ENCODE measurements around the gene CREB1.

CREB1 gene

DNA sequence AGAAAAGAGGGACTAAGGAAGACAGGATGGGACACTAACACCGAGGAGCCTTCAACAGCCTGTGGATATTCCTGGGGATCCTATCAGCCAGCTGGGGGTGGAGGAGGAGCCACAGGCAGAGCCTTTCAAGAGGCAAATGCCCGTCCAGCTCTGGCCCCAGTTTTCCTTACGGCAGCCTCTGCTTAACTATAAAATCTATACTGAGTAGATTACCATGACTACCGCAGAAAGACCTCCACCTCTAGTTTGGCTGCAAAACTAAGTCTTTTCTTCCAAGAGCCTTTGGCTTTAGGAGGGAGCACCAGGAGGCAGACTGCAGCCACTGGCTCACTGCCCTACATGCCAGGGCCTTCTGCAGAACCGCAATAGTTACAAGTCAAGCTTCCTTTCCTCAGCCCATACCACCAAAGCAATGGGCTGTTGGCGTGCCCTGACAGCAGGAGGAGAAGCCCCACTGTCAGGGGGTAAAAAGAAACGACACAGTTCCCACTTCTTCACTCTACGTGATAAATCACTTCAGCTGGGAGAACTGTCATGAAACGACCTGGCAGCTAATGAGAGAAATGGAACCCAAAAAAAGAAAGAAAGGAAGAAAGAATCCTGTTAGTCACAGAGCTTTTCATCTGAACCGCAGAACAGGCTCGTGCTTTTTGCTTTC lies 25.1 kb upstream of the CREB1 start:
- peak in 1 of 2 donors; percentile 36 for DNase-seq

DNA sequence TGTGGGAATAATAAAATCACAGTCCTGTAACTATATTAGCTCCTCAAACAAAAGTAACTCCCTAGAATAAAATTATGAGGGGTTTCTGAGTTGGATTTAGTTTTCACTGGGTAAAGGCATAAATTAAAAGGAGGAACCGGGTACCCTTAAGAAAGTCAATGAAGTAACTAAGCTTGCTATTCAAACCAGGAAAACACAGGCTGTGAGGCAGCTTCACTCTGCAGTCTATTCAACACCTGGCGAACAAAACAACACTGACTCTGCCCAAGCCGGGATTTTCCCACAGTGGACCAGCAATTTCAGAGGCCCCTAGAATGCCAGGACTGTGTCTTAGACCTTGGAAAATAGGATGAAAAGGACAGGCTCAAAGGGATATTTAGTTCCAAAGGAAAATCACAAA lies 24.6 kb upstream of the CREB1 start:
- DNase-seq = no peak

DNA sequence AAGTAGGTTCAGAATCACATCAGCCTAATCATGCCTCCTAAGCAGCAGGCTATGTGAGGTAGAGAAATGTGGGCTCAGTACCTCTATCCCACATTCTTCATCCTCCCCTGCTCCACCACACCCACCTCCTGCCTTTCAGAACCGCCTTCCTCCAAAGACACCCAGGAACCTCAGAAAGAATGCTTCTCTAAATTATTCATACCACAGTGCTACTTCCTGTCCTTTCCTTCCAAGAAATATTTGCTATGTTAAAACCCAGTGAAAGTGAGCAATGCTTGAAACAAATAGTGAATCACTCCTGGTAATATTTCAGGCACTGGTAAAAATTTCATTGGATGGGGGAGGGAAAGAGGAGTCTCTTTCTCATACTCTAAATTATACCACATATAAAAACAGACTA lies 24.0 kb upstream of the CREB1 start:
- no peak for DNase-seq

DNA sequence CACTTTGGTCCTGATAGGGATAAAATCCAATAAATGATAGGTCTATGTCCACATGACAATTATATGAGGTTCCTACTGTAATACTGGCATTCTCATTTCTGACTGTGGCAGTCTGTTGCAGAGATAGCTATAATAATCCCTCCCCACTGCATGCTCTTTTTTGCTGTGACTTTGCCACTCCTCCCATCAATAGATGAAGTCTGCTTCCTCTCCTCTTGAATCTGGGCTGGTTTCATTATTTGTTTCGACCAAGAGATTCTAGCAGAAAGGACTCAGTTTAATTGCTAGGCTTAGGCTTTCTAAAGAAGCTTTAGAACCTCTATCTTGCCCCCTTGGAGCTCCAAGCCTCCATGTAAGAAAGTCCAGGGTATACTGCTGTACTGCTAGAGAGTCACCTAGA lies 23.3 kb upstream of the CREB1 start:
- DNase-seq = no peak

DNA sequence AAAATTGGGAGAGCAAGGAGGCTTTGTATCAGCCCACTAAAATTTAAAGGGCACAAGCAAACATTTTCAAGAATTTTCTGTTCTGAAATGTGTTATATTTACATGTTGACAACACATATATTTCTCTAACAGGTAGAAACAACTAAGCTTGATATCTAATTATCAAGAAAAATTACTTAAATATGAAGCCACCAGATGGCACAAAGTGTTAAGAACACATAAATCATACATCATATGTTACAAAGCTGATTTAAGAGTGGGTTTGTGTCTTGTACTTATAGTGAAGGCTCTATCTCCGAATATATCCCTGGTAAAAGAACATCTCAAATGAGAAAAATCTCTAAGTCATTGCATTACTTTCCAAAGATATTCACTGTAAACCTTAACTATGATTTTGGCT lies 19.6 kb upstream of the CREB1 start:
- no peak for DNase-seq

DNA sequence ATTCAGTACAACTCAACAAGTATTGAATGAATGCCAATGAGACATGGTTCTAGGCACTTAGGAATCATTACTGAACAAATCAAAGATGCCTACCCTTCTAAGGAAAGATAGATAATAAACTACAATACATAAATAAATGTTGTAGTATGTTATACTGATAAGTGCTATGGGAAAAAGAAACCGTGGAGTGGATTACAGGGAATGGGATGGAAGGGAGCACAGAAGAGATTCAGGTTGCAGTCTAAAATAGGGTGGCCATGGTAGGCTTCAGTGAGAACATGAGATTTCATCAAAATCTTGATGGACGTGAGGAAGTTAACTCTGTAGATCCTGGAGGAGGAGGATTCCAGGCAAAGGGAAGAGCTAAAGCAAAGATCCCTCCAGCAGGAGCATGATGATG lies 17.9 kb upstream of the CREB1 start:
- DNase-seq = no peak

DNA sequence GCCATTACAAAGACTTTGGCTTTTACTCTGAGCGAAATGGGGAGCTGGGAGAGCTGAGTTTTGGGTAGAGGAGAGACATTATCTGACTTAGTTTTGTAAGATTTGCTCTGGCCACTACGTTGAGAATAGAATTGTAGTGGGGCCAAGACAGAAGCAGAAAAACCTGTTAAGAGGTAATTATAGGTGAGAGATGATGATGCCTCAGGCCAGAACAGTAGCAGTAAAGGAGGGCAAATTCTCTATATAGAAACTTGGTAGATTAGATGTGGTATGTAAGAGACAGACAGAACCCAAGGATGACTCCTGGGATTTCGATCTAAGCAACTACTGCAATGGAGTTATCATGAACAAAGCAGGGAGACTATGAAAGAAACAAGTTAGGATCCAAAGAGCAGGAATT lies 17.4 kb upstream of the CREB1 start:
- no peak for DNase-seq

DNA sequence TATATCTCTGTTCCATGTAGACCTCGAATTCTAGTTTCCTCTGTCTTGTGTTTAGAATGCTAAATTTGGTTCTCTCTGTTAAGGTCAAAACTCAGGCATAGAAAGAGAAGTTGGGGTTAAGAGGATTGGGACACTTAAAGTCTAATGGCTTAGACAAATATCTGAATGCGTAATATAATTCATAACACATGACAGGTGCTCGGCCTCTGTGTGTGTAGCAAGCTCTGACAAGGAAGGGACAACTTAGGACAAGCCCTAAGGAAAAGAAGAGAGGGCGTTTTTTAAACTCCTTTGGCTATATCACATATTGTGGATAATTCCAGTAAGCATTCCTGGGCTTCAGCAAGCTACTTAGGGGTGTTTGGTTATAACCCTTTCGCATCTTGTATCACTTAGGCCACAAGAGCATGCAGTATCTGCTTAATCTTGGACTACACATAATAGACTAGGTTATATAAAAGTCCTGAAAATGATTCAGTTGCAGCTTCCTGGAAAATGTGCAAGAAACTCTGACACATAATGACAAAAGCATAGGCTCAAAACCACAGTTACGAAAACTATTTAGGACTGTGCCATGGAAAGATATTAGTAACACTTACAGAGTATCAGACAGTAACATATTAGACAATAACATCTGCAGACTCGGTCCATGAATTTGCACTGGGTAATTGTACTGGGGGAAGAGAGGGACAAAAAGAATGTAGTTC lies 16.1 kb upstream of the CREB1 start:
- DNase-seq = no peak

DNA sequence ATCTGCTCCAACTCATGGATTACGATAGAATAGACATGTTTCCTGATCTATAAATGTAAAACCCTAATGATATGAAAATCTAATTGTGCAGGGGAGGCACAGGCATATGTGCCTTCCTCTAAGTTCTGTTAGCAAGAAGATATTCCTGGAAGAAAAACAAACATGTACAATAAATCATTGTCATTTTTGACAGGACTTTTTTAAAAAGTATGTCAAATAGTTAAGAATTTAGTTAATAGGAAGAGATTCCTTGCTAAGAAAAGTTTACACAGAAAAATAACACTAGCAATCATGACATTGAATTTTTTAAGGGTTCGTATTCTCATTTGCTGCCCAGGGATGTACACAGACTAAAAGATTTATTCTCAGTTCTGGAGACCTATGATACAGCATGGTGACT lies 15.3 kb upstream of the CREB1 start:
- no peak for DNase-seq

DNA sequence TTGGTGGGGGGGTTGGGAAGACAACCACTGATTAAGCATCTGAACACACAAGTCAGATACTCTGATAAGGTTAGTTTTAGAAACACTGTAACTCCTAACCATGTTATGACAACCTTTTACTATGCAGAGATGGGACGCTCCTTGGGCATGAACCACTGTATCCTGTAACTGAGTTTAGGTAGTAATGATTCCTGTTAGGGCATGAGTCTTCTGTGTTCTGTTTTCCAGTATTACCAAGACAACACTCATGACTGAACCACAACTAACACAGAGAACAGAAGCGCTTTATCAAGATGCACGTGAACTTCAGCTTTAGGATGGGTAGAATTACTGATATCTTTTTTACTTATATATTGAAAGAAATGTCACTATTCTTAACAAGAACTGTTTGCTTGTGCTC lies 14.1 kb upstream of the CREB1 start:
- no peak for DNase-seq

DNA sequence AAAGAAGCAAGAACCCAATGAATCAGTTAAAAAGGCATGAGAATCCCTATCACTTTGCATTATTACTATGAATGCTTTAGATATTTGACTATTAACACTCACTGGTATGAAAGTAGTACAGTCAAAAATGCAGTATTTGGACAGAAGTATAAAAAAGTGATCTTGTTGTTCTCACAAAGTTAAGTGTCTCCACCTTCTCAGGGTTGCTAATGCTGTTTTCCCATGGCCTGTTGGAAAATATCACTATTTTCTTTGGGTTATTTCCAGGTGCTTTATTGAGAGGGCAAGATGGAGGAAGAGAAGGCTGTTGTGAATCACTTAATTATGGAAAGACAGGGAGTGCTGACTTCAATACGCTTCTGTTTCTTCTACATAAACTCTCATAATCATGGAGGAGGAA lies 13.6 kb upstream of the CREB1 start:
- no peak for DNase-seq

DNA sequence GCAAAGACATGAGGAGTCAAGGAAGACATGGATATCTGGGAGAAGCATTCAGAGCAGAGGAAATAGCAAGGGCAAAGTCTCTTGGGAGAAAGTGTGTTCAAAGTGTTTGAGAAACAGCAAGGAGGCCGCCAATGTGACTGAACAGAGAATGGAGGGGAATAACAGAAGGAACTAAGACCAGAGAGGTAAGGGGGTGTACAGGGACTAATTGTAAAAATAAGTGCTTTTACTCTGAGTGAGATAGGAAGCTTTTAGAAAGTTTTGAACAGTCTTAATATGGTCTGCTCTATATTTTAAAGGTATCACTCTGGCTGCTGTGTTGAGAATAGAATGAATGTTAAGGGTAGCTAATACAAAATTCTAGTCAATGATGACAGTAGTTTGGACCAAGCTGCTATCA lies 6.8 kb upstream of the CREB1 start:
- no peak for DNase-seq

DNA sequence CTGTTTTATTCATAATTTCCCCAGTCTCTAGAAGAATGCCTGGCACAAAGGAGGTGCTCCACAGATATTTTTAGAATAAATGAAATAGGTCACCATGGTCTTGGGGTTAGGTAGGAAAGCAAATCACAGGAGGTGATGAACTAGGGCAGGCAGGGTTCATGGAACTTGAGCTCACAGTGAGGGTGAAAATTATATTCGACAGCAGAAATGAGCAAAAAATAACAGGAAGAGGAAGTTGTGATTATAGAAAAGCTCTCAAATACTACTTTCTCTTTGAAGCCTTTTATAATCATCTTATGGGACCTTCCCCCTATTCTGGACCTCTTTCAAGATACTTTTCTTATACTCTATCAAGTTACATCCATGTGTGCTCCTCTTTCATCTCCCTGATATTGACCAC lies 4.5 kb upstream of the CREB1 start:
- DNase-seq = no peak

DNA sequence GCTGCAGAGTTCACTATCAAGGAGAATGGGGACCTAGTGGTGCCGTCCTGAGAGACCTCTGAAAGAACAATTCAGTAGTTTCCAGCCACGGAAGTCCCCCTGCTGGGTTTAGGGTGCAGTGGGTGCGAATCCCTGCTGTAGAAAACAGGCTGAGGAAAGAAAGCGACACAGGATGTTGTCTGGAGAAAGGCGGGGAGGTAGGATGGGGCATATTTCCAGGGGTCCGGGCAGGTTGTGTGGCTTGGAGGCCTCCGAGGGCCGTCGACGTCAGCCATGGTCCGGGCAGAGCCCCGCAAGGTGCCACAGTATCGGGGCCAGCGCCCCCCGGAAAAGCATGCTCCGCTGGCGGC lies 807 bp upstream of the CREB1 start:
- DNase-seq = peak in 1 of 2 donors; percentile 36

DNA sequence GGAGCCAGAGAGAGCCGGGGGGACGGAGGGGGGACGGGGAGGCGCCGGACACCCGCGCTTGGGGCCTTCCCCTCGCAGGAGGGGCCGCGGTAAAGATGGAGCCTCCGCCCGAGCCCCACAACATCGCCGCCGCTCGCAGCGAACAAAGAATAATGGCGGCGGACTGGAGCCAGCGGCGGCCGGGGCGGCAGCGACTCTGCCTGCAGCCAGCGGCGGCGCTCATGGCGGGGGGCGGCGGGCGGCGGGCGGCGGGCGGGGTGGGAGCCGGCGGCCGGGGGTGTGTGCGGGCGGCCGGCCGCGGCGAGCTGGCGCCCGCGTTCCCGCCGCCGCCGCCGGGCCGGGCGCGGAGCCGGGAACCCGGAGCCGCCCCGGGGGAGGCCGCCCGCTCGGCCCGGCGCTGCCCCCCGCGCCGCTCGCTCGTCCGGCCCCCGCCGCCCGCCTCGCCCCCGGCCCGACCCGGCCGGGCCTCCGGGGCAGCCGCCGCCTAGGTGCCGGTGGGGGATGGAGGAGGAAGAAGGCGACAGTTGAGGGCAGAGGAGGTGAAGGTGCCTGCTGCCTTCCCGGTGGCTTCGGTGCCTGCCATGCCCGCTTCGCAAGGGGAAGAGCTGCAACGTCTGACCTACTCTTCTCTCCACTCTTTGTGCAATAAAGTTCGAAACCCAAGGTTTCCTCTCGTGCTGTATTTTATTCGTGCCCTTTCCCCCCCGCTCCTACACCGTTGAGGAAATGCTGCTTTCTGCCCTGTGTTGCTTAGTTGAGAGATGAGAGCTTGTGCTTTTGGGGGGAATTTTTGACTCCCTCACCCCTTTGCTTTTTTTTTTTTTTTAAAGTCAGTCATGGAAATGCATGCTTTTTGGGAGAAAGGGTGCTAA lies 634 bp downstream of the CREB1 start:
- peak; percentile 24 to 42 for DNase-seq

DNA sequence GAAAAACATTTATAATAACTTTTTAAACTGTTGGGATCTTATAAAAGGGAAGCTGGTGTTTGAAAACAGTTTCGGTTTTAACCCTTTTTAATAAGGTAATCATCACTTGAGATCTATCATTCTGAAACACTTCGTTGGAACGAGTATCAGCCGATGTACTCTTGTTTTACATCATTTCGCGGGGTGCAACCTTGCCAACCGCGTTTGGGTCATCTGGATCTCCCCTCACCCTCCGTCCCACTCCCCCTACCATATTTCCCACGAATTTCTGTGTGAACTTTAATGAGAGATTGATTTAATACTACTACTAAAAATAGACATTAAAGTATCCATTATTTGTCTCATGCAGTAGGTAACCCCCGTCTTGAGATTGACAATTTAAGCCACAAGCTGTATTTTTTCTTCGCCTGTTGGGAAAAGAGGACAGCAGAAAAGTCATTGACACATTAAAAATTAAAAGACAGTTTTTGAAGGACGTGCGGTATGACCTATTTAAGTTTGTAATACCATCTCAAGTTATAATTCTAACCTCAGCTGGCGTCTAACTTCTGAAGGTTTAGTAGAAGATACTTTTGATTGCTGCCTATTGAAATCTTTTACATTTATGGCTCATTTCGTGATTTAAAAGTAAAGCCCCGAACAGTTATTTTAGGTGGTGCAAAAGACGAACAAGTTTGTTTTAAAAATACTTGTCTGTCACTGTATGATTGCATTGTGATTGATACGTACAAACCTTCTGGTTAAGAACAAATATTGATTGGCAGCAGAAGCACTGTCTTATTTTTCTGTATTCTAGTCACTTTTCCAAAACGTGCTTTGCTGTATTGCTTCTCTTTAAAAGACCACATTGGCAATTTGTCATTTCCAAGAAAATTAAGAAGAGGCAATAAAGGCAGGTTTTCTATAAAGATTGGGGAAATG lies 1.5 kb downstream of the CREB1 start:
- DNase-seq = peak in 1 of 2 donors; percentile 12

DNA sequence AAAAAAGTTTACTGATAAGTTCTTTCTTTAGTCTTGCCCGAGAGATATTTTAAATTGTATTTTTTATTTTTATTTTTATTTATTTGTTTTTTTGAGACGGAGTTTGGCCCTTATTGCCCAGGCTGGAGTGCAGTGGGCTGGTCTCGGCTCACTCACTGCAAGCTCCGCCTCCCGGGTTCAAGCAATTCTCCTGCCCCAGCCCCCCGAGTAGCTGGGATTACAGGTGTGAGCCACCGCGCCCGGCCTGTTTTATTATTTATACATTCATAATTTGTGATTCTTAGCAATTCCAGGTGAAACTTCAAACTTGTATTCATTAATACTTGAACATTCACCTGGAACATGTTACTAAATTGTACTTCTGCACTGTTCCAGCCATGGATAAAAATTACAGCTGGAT lies 2.9 kb downstream of the CREB1 start:
- no peak for DNase-seq

DNA sequence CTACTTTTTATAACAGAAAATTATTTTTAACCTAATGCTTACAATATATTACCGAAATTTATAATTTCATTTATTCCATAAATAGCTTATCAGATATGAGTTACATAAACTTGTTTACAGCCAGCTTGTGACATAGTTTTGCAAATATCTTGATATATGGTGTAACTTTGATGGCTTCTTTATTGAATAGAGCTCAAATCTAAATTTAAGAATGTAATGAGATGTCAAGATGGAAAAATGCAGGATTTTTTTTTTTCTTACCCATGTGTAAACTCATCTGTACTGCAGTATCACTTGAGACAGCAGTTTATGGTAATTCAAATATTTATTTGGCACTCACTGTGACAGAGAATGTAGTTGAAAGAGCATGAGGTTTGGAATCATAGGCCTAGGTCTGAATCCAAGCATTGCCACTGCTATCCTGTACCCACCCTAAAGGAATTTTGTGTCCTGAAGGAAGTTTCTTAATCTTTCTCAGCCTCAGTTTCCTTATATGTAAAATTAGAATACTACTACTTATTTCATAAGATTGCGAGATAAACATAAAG lies 3.8 kb downstream of the CREB1 start:
- no peak for DNase-seq

DNA sequence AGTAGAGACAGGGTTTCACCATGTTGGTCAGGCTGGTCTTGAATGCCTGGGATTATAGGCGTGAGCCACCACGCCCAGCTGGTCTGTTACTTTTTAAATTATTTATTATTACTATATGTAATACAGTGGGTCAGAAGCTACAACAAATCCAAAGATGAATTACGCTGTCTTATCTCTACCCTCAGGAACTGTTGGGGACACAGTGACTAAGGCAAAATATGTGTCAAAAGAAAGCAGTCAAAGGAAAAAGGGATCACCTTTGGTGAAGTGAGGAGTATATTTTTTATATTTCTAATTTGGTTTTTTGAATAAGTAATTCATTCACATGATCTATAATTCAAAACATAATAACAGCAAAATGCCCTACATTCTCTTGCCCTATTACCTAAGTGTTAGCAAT lies 4.7 kb downstream of the CREB1 start:
- no peak for DNase-seq

DNA sequence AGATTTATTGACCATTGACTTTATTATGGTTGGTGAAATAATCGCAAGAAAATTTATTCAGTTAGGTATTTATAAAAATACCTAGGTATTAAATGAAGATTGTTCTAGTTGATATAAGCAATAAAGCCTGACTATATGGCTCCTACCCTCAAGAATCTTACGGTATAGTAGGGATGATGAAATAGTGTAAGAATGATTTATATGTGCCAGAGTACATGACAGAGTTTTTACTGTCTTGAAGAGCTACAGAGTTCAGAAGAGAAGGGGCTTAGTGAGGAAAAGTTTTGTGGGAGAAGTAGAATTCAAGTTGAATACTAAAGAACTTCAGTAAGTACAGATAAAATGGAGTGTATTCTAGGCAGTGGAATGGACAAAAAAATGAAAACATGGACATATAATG lies 9.7 kb downstream of the CREB1 start:
- DNase-seq = no peak

DNA sequence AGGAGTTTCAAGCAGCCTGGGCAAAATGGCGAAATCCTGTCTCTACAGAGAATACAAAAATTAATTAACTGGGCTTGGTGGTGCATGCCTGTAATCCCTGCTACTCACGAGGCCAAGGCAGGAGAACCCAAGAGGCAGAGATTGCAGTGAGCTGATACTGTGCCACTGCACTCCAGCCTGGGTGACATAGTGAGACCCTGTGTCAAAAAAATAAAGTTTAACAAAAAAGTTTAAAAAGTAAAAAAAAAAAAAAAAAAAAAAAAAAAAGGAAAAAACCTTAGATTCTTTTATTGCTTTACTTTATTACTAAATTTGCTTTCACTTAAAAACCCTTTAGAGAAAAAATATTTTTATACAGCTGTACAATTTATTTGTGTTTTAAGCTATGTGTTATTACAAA lies 10.7 kb downstream of the CREB1 start:
- DNase-seq = no peak

DNA sequence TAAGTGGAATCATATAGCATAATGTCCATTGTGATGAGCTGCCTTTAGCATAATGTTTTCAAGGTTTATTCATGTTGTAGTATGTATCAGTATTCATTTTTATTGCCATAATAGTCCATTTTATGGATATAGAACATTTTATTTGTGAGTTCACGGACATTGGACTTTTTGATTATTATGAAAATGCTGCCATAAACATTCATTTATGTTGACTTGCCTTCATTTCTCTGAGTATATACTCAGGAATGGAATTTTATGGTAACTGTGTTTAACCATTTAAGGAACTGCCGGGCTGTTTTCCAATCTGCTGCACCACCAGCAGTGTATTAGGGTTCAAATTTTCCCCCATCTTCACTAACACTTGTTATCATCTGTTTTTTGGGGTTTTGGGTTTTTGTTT lies 12.2 kb downstream of the CREB1 start:
- no peak for DNase-seq

DNA sequence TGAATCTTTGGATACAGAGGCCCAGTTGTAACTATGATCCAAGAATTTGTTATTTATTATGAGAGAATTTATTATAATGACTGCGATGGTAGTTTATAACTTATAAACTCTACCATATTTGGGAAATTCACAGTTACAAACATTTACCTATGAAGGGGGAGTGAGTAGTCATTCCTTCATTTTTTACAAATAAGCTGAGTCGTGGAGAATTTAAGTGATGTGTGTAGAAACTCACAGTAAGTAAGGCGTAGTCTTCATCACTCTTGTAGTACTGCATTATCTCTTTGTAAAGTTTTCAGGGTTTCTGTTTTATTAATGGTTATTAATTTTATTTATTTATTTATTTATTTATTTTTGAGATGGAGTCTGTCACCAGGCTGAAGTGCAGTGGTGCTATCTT lies 13.5 kb downstream of the CREB1 start:
- DNase-seq = no peak

Data from hippocampal formation (tissue), 2 donors.